OCI-LY1 (cell line): ENCODE results near the gene PLPPR4.

Experiments used
- H2AFZ ChIP-seq: fragments of 200-600 bp; sonication (generic), shearing (Covaris generic); 2 replicates; pipeline ENCODE4 v1.6.0; 2014; ENCODE audit warnings: antibody characterized with exemption, mild to moderate bottlenecking, low read length
- H3F3A ChIP-seq: fragments of 200-600 bp; sonication (generic), shearing (Covaris generic); 2 replicates; pipeline ENCODE4 v1.6.0; 2014; ENCODE audit warnings: mild to moderate bottlenecking, antibody characterized with exemption, low read length, moderate library complexity; ENCODE audit not compliant: insufficient read depth
- H3K27ac ChIP-seq: fragments of 200-600 bp; sonication (generic); 2 replicates; pipeline ENCODE4 v1.5.1; 2014; ENCODE audit warnings: low read length, mixed run types, mild to moderate bottlenecking, low read depth; ENCODE audit not compliant: poor library complexity, severe bottlenecking
- H3K27me3 ChIP-seq: fragments of 200-600 bp; sonication (generic); 2 replicates; pipeline ENCODE4 v1.6.0; 2014; ENCODE audit warnings: antibody characterized with exemption, mild to moderate bottlenecking, low read length, moderate library complexity; ENCODE audit not compliant: insufficient read depth
- H3K36me3 ChIP-seq: fragments of 200-600 bp; sonication (generic); 2 replicates; pipeline ENCODE4 v1.6.1; 2014; ENCODE audit warnings: mild to moderate bottlenecking, antibody characterized with exemption, low read length, moderate library complexity, mixed read lengths; ENCODE audit not compliant: insufficient read depth
- H3K4me1 ChIP-seq: fragments of 200-600 bp; sonication (generic); 2 replicates; pipeline ENCODE4 v1.5.1; 2014; ENCODE audit warnings: mild to moderate bottlenecking, low read length, moderate library complexity; ENCODE audit not compliant: insufficient read depth, severe bottlenecking
- H3K4me2 ChIP-seq: fragments of 200-600 bp; sonication (generic), shearing (Covaris generic); 2 replicates; pipeline ENCODE4 v1.6.1; 2014; ENCODE audit warnings: low read length
- H3K4me3 ChIP-seq: fragments of 200-600 bp; sonication (generic); 2 replicates; pipeline ENCODE4 v1.5.1; 2014; ENCODE audit warnings: low read length, low read depth, mild to moderate bottlenecking, mixed read lengths; ENCODE audit not compliant: poor library complexity, severe bottlenecking
- H3K79me2 ChIP-seq: fragments of 200-600 bp; shearing (Covaris generic); 2 replicates; pipeline ENCODE4 v1.6.1; 2016; ENCODE audit warnings: mixed run types, low read length, mixed read lengths; ENCODE audit not compliant: insufficient read depth
- H3K9ac ChIP-seq: fragments of 200-600 bp; sonication (generic), shearing (Covaris generic); 2 replicates; pipeline ENCODE4 v1.6.1; 2014; ENCODE audit warnings: mild to moderate bottlenecking, low read length, mixed read lengths
- H3K9me2 ChIP-seq: fragments of 200-600 bp; sonication (generic), shearing (Covaris generic); 2 replicates; pipeline ENCODE4 v1.6.1; 2014; ENCODE audit warnings: low read depth, mild to moderate bottlenecking, low read length, mixed read lengths
- H3K9me3 ChIP-seq: fragments of 200-600 bp; shearing (Covaris generic); 2 replicates; pipeline ENCODE4 v1.6.1; 2014; ENCODE audit warnings: low read length, mixed read lengths
- H4K20me1 ChIP-seq: fragments of 200-600 bp; sonication (generic), shearing (Covaris generic); 2 replicates; pipeline ENCODE4 v1.6.0; 2016; ENCODE audit warnings: mild to moderate bottlenecking, low read length; ENCODE audit not compliant: insufficient read depth
- EZH2 ChIP-seq: fragments of 200-600 bp; sonication (generic), shearing (Covaris generic); IDR thresholded peaks from 2 replicates; pipeline ENCODE4 v1.8.0; 2017; ENCODE audit warnings: borderline replicate concordance, mixed run types, mild to moderate bottlenecking, antibody characterized with exemption, low read length, moderate library complexity, mixed read lengths
- TF ChIP-seq, protein P1 (sequence below): fragments of 200-600 bp; sonication (generic), shearing (Covaris generic); IDR thresholded peaks from 2 replicates; pipeline ENCODE4 v1.5.1; 2017; ENCODE audit warnings: mild to moderate bottlenecking, antibody characterized with exemption, low read length, moderate library complexity, mixed read lengths

PLPPR4 gene

DNA sequence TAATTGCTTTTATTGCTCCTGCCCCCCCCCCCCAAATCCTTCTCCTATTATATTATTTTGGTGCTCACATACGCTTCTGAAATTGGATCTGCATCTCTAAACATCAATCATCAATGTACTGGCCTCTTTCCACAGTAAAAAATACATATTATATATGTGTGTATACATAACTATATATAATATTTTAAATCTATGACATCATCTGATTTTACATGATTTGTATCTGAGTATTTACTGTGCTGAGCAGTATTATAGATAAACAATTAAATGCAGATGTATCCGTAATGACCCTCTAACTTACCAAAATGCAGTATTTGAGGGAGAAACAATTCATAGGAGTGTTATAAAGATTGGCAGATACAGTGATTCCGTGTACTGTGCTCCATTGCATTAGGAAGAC is 832 bp downstream of the PLPPR4 start:
- Histone ChIP-seq H3K27ac (no peak overlapping the region), H3K79me2 (no peaks in the 10 kb centered on the region), H3K9ac (no peak overlapping the region), H3K4me2 (no peak overlapping the region), H3K9me3 (no peaks in the 10 kb centered on the region), H3K9me2 (no peaks in the 10 kb centered on the region), H2AFZ (no peak overlapping the region), H3K4me1 (no peaks in the 10 kb centered on the region), H3F3A (no peaks in the 10 kb centered on the region), H3K4me3 (no peak overlapping the region), H4K20me1 (no peaks in the 10 kb centered on the region), H3K36me3 (no peaks in the 10 kb centered on the region), H3K27me3 (no peaks in the 10 kb centered on the region)
- no peak for TF ChIP-seq EZH2
- TF ChIP-seq, protein P1, sequence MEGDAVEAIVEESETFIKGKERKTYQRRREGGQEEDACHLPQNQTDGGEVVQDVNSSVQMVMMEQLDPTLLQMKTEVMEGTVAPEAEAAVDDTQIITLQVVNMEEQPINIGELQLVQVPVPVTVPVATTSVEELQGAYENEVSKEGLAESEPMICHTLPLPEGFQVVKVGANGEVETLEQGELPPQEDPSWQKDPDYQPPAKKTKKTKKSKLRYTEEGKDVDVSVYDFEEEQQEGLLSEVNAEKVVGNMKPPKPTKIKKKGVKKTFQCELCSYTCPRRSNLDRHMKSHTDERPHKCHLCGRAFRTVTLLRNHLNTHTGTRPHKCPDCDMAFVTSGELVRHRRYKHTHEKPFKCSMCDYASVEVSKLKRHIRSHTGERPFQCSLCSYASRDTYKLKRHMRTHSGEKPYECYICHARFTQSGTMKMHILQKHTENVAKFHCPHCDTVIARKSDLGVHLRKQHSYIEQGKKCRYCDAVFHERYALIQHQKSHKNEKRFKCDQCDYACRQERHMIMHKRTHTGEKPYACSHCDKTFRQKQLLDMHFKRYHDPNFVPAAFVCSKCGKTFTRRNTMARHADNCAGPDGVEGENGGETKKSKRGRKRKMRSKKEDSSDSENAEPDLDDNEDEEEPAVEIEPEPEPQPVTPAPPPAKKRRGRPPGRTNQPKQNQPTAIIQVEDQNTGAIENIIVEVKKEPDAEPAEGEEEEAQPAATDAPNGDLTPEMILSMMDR, result no peak

DNA sequence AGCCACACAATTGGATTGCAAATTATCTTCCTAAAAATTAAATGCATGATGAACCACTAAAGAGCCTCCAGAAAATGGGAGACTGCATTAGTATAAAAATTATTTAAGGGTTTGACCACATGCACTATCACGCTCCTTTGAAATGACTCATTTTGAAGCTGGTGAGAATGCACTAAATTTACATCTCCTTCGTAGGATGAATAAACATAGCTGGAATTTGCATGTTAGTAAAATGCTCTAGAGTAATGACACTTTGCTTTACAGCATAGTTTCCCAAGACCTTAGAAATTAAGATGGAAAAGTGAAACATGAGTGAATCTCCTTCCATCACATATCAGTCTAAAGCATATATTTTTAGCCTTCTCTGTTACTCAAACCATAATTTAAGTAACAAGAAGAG is 2.4 kb downstream of the PLPPR4 start:
- TF ChIP-seq, protein P1, result no peak
- no peak for TF ChIP-seq EZH2
- no peaks in the 10 kb centered on the region for H3K4me1 ChIP-seq
- H3K4me3 ChIP-seq, result no peak overlapping the region
- H3K4me2 ChIP-seq, result no peak overlapping the region
- H3K27ac ChIP-seq, result no peak overlapping the region
- H3K9ac ChIP-seq, result no peak overlapping the region
- no peaks in the 10 kb centered on the region for H4K20me1 ChIP-seq
- no peaks in the 10 kb centered on the region for H3K9me2 ChIP-seq
- H2AFZ ChIP-seq, result no peak overlapping the region
- H3K79me2 ChIP-seq, result no peaks in the 10 kb centered on the region
- no peaks in the 10 kb centered on the region for H3F3A ChIP-seq
- H3K36me3 ChIP-seq, result no peaks in the 10 kb centered on the region
- H3K27me3 ChIP-seq, result no peaks in the 10 kb centered on the region
- no peaks in the 10 kb centered on the region for H3K9me3 ChIP-seq

DNA sequence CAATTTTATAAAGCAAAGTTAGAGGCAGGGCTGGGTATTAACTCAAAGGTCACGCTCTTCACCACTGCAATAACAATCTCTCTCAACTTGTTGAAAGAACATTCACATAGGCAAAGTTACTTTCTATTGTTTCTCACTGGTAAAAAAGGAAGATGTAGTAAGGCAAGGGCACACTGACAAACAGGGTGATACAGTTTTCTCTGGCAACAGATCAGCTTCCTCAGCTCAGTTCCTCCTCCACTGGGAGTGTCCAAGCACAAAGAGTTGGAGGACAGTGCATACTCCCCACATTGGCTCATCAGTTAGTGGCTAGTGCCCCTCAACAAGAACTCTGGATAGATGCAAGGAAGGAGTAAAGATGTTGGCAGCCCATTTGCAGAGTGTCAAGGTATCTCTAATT is 3.7 kb downstream of the PLPPR4 start:
- Histone ChIP-seq H2AFZ (no peak overlapping the region), H3K4me3 (no peak overlapping the region), H4K20me1 (no peaks in the 10 kb centered on the region), H3K27ac (no peak overlapping the region), H3K27me3 (no peaks in the 10 kb centered on the region), H3F3A (no peaks in the 10 kb centered on the region), H3K79me2 (no peaks in the 10 kb centered on the region), H3K9me2 (no peaks in the 10 kb centered on the region), H3K9me3 (no peaks in the 10 kb centered on the region), H3K4me2 (no peak overlapping the region), H3K4me1 (no peaks in the 10 kb centered on the region), H3K9ac (no peak overlapping the region), H3K36me3 (no peaks in the 10 kb centered on the region)
- TF ChIP-seq EZH2, result no peak
- TF ChIP-seq, protein P1, result no peak
